ENCODE results near the gene LHX6. TPM values are rescaled to one million over a fixed set of nuclear protein-coding genes. Genes with fewer than 3 reads are reported as not detected.

Gene LHX6
- total and polyA plus RNA-seq, 9 of the 15 experiments (the other 6 are each of a cell fraction or from before 2014, with no cell fraction given) = 2.8 to 16.3 (median 7.9) TPM

DNA sequence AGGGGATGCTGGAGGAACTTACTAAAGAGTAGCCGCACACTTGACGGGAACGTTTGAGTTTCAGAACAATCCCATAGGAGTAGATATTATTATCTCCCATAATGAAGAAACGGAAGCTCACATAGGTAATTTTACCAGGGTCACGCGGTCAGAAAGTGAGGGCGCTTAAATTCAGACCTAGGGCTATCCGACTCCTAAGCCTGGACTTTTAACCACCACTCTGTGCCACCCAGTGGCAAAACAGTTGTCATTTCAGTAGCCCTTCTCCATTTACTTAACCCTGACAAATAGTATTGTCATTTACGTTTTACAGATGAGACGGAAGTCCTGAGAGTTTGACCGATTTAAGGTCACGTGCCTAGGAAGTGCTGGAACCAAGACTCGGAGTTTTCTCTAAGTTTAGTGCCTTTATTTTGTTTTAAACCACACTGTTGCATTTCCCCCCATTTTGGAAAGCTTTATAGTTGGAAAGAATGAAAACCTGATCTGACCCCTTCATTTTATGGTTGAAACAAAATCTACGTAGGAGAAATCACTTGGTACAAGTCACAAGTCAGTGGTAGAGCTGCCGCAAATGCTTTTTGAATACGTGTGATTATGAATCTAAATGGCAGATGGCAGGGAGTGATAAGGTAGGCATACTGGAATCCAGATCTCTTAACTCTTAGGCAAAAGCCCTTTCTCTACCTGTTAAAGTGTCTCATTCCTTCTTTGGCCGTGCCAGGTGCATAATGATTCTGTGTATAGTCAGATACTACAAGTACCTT is 36.6 kb upstream of the LHX6 start:
- TSS peak; percentile 75 for BruUV-seq (replicated peaks)
- H3K4me1 ChIP-seq (replicated peaks in 1 of 2; ENCODE audit: control insufficient read depth in 2 of 2, insufficient read depth in 2 of 2, low read length in 2 of 2) = peaks cover 0 to 26% of the 10 kb centered on the region in 2 experiments; a peak in 2 of 5 replicates
- peaks cover 60% of the 10 kb centered on the region for H3K36me3 ChIP-seq (ENCODE audit: control insufficient read depth, insufficient read depth, low read length)
- no peaks in the 10 kb centered on the region for H3K9me3 ChIP-seq (replicated peaks; ENCODE audit: control insufficient read depth, insufficient read depth, low read depth, low read length)
- peak overlapping the region; percentile 95 for H3K9ac ChIP-seq (ENCODE audit: insufficient read depth in 1 of 2, low read depth in 2 of 2, low read length in 2 of 2)
- no peaks in the 10 kb centered on the region for H3K9me1 ChIP-seq (ENCODE audit: control insufficient read depth, insufficient read depth, low read length)
- ChIA-PET CTCF (ENCODE audit: low intra/inter-chr PET ratio) (no interaction called here), POLR2A (interaction anchor here (0.6 to 3.9 kb wide), 11 partner anchors 11 to 110 kb away, joined by 3 to 18 read pairs (median 5); partner anchors contain the start of gene LHX6)
- H3K79me2 ChIP-seq (ENCODE audit: control insufficient read depth, insufficient read depth, low read length) = peaks cover 90% of the 10 kb centered on the region
- H3K27ac ChIP-seq (ENCODE audit: extremely low read depth, low read depth, low read length) = peak overlapping the region; percentile 94
- intact Hi-C loops (cut with micrococcal nuclease) = loop anchor here (2.0 kb wide), 1 partner anchor 53 kb away; no protein-coding TSS in a partner anchor
- WGBS (ENCODE audit: insufficient coverage, low coverage, missing lambda C conversion rate) = 2% methylated on average over 17 of the region's 17 CpGs
- H3K27me3 ChIP-seq (ENCODE audit: control insufficient read depth in 2 of 2, insufficient read depth in 2 of 2, low read length in 2 of 2) = no peaks in the 10 kb centered on the region
- peak overlapping the region; percentile 97 for H3K4me2 ChIP-seq (ENCODE audit: insufficient read depth, low read length)
- ATAC-seq = peak; percentile 33
- peak; percentile 61 for FAIRE-seq
- H4K20me1 ChIP-seq (replicated peaks; ENCODE audit: control insufficient read depth, insufficient read depth, low read length) = no peaks in the 10 kb centered on the region
- DNase-seq (ENCODE audit: extremely low read depth in 1 of 4, low spot score in 3 of 4) = peak in 3 of 4 experiments; percentile 22 to 55 (median 34)
- H2AFZ ChIP-seq (ENCODE audit: low read depth, low read length) = peak overlapping the region; percentile 90
- H3K4me3 ChIP-seq = peak overlapping the region; percentile 85
- in situ Hi-C loops (cut with MboI) = no loop called here
- TF ChIP-seq, protein P1, sequence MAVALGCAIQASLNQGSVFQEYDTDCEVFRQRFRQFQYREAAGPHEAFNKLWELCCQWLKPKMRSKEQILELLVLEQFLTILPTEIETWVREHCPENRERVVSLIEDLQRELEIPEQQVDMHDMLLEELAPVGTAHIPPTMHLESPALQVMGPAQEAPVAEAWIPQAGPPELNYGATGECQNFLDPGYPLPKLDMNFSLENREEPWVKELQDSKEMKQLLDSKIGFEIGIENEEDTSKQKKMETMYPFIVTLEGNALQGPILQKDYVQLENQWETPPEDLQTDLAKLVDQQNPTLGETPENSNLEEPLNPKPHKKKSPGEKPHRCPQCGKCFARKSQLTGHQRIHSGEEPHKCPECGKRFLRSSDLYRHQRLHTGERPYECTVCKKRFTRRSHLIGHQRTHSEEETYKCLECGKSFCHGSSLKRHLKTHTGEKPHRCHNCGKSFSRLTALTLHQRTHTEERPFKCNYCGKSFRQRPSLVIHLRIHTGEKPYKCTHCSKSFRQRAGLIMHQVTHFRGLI (CRISPR knock-in tag; IDR thresholded peaks at IDR 0.05) = no peak
- TF ChIP-seq SAP30 (IDR thresholded peaks at IDR 0.05; ENCODE audit: borderline replicate concordance, insufficient read depth, low read depth, low read length, poor library complexity, severe bottlenecking) (no peak), MEIS2 (IDR thresholded peaks at IDR 0.05; ENCODE audit: partially characterized antibody) (peak; percentile 29), SP2 (IDR thresholded peaks at IDR 0.05; ENCODE audit: extremely low read depth, low read depth, low read length, poor library complexity, severe bottlenecking) (no peak), FOSL1 (tag; conservative IDR thresholded peaks at IDR 0.05) (no peak), BHLHE40 (IDR thresholded peaks at IDR 0.05; ENCODE audit: low read length) (peak; percentile 90), ESRRB (CRISPR knock-in tag; IDR thresholded peaks at IDR 0.05; ENCODE audit: borderline replicate concordance) (0 out of 2 replicates have a peak, but pooled peaks have one; percentile 23), BACH1 (tag; IDR thresholded peaks at IDR 0.05) (peak; percentile 28), ASH1L (IDR thresholded peaks at IDR 0.05; ENCODE audit: borderline replicate concordance, low read depth, partially characterized antibody) (peak; percentile 31), GABPB1 (CRISPR knock-in tag; IDR thresholded peaks at IDR 0.05) (no peak), POLR2A (conservative IDR thresholded peaks at IDR 0.05) (no peak)
- TF ChIP-seq, protein P2, sequence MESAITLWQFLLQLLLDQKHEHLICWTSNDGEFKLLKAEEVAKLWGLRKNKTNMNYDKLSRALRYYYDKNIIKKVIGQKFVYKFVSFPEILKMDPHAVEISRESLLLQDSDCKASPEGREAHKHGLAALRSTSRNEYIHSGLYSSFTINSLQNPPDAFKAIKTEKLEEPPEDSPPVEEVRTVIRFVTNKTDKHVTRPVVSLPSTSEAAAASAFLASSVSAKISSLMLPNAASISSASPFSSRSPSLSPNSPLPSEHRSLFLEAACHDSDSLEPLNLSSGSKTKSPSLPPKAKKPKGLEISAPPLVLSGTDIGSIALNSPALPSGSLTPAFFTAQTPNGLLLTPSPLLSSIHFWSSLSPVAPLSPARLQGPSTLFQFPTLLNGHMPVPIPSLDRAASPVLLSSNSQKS (CRISPR knock-in tag; IDR thresholded peaks at IDR 0.05) = 0 out of 2 replicates have a peak, but pooled peaks have one; percentile 13
- TF ChIP-seq, protein P3, sequence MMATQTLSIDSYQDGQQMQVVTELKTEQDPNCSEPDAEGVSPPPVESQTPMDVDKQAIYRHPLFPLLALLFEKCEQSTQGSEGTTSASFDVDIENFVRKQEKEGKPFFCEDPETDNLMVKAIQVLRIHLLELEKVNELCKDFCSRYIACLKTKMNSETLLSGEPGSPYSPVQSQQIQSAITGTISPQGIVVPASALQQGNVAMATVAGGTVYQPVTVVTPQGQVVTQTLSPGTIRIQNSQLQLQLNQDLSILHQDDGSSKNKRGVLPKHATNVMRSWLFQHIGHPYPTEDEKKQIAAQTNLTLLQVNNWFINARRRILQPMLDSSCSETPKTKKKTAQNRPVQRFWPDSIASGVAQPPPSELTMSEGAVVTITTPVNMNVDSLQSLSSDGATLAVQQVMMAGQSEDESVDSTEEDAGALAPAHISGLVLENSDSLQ (IDR thresholded peaks at IDR 0.05) = no peak
- TF ChIP-seq, protein P4, sequence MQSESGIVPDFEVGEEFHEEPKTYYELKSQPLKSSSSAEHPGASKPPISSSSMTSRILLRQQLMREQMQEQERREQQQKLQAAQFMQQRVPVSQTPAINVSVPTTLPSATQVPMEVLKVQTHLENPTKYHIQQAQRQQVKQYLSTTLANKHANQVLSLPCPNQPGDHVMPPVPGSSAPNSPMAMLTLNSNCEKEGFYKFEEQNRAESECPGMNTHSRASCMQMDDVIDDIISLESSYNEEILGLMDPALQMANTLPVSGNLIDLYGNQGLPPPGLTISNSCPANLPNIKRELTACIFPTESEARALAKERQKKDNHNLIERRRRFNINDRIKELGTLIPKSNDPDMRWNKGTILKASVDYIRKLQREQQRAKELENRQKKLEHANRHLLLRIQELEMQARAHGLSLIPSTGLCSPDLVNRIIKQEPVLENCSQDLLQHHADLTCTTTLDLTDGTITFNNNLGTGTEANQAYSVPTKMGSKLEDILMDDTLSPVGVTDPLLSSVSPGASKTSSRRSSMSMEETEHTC (IDR thresholded peaks at IDR 0.05) = peak; percentile 58; the same call in 1 of the 2 replicates
- TF ChIP-seq, protein P5, sequence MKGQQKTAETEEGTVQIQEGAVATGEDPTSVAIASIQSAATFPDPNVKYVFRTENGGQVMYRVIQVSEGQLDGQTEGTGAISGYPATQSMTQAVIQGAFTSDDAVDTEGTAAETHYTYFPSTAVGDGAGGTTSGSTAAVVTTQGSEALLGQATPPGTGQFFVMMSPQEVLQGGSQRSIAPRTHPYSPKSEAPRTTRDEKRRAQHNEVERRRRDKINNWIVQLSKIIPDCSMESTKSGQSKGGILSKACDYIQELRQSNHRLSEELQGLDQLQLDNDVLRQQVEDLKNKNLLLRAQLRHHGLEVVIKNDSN (CRISPR knock-in tag; IDR thresholded peaks at IDR 0.05) = peak; percentile 77

Measured in K562 (cell line).